Nasal cavity respiratory epithelium epithelial cell of viscerocranial mucosa (primary cell): ENCODE measurements around the gene JAK1. TPM values are rescaled to one million over a fixed set of nuclear protein-coding genes. Genes with fewer than 3 reads are reported as not detected.

Source experiments
- total RNA-seq: library from RNA; depleted of rRNA; stranded (reverse); fragments of >200 nt; gene quantifications from 2 replicates; pipeline ENCODE4 v1.2.3, GENCODE V29; 2014

JAK1 gene
- 82.7 and 118 TPM in 2 replicates for total RNA-seq

GRCh38 chr1:64966158-64966971 lies at the start of gene JAK1:
Gene JAK1, minus strand, starts transcription at chr1:64966549. Its CDS starts 80,285 bp downstream, at chr1:64886264.

Other genes with a start within 250 kb of the JAK1 start
- gene RAVER2, start 221.5 kb downstream of the JAK1 start, total RNA-seq, result 8.5 and 15.8 TPM in 2 replicates
- gene AK4, start 181.7 kb upstream of the JAK1 start, total RNA-seq, result 24.6 and 102 TPM in 2 replicates